ENCODE measurements around the gene SCNN1A. TPM values are rescaled to one million over a fixed set of nuclear protein-coding genes. Genes with fewer than 3 reads are reported as not detected.

Gene SCNN1A
- total RNA-seq, 1 donor: under 0.01 TPM

DNA sequence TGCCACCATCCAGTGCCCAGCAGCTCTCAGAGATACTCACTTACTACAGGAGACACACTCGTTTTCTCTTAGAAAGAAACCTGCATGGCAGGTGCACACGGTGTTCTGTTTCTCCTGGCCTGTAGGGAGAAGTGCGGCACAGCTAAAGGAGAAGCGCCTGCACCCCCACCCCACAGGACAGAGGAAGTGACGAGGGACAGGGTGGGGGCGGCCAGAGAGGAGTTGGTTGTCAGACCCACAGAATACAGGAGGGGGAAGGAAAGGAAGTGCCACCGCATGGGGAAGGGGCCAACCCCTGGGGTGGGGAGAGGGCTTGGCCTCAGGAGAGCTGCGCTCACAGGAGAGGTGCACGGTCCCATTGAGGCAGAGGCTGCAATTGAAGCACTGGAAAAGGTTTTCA is 42.3 kb downstream of the SCNN1A start:
- no peak for DNase-seq (ENCODE audit: low read depth)
- no peak for TF ChIP-seq CTCF (IDR thresholded peaks at IDR 0.05; ENCODE audit: insufficient read depth, low read depth, low read length)

DNA sequence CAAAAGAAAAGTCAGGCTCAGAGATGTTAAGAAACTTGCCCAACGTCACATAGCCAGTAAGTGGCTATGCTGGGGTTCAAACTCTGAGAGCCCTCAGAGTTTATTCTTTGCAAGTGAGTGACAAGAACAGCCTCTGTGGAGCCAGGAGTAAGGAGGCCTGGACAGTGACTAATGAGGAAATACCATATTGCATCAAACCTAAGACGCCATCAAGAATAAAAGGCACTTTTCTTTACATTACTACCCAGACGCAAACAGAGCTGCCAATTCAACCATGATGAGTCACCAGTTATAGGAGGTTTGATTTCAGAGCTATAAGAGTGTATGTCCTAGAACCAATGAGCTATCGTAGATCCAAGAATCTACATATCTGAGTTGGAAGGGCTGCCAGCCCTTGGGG is 42.9 kb downstream of the SCNN1A start:
- H3K4me3 ChIP-seq (ENCODE audit: low read depth, low read length): no peak overlapping the region
- DNase-seq (ENCODE audit: low read depth): peak; percentile 53
- no peak for TF ChIP-seq CTCF (IDR thresholded peaks at IDR 0.05; ENCODE audit: insufficient read depth, low read depth, low read length)

More for the DNA sequence above, 42.3 kb downstream of the SCNN1A start:
- H3K4me3 ChIP-seq (ENCODE audit: low read depth, low read length): no peak overlapping the region

- DNase-seq (ENCODE audit: low read depth): no peak
- no peak for TF ChIP-seq CTCF (IDR thresholded peaks at IDR 0.05; ENCODE audit: insufficient read depth, low read depth, low read length)
- H3K4me3 ChIP-seq (ENCODE audit: low read depth, low read length): no peak overlapping the region
Measured at GRCh38 chr12:6330999-6331714, 44.2 kb downstream of the SCNN1A start.

GRCh38 chr12:6330192-6330591 is 45.2 kb downstream of the SCNN1A start:
- no peak for DNase-seq (ENCODE audit: low read depth)
- H3K4me3 ChIP-seq (ENCODE audit: low read depth, low read length): no peak overlapping the region
- TF ChIP-seq CTCF (IDR thresholded peaks at IDR 0.05; ENCODE audit: insufficient read depth, low read depth, low read length): no peak

DNA sequence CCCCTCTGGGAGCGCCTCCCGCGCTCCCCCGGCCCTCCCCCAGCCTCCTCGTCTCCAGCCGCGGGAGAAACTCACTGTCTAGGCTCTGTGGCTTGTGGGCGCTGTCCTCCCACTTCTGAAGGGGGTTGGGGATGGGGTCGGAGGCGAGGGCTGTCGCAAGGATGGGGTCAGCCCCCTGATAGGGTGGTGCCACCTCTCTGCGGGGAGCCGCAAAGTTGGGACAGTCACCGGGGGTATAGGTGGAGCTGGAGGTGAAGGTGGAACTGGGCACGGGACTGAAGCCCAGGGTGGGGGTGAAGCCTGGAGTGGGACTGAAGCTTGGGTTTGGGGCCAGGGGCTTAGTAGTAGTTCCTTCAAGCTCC is 45.7 kb downstream of the SCNN1A start:
- H3K4me3 ChIP-seq (ENCODE audit: low read depth, low read length): no peak overlapping the region
- no peak for DNase-seq (ENCODE audit: low read depth)
- no peak for TF ChIP-seq CTCF (IDR thresholded peaks at IDR 0.05; ENCODE audit: insufficient read depth, low read depth, low read length)

DNA sequence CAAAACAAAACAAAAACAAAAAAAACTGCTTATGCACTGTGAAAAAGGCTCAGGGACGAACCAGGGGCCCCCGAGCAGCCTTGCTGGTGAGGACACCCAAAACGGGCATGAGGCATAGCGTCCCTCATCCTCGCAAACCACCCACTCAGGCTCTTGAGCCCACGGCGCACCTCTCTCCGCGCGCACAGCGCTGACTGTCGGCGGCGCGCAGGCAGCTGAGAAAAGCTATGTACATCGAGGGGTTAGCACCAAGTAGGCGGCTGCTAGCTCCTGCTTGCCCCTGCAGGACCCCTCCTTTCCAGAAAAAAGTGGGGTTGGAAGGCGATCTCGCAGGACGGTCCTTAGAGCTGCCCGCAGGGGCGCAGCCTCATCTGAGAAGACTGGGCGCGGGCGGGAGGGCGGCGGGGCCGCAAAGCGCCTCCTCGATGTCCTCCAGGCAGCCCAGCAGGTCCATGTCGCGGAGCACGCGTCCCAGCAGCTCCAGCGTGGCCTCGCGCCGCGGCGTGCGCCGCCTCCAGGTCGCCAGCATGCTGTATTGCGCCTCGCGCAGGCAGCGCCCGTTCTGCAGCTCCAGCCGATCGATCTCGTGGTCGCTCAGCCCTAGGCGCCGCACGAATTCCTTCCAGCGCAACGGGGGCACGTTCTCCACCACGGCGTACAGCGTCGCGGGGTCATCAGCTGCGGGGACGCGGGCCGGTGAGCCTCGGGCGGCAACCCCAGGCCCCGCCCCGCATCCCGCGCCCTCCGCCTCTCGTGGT is 46.2 kb downstream of the SCNN1A start:
- no peak overlapping the region for H3K4me3 ChIP-seq (ENCODE audit: low read depth, low read length)
- DNase-seq (ENCODE audit: low read depth): no peak
- TF ChIP-seq CTCF (IDR thresholded peaks at IDR 0.05; ENCODE audit: insufficient read depth, low read depth, low read length): no peak

Data from fibroblast of villous mesenchyme (primary cell).